DOHH2 (cell line): ENCODE measurements around the gene MYPN.
"Not testable (repeated sequence)": the region's sequence is repeated elsewhere in the genome, so short reads cannot be mapped to it uniquely, and the experiment has no call there.

ENCODE experiments used
- H3F3A ChIP-seq: fragments of 200-600 bp; sonication (generic), shearing (Covaris generic); 2 replicates; pipeline ENCODE4 v1.6.0; 2016; ENCODE audit warnings: antibody characterized with exemption, mild to moderate bottlenecking; ENCODE audit not compliant: control insufficient read depth, insufficient read depth
- H3K27ac ChIP-seq: fragments of 200-600 bp; sonication (generic); 2 replicates; pipeline ENCODE4 v1.5.1; 2014; ENCODE audit warnings: low read depth, mild to moderate bottlenecking, low read length, moderate library complexity
- H3K27me3 ChIP-seq: fragments of 200-600 bp; sonication (generic); 2 replicates; pipeline ENCODE4 v1.6.1; 2014; ENCODE audit warnings: mild to moderate bottlenecking, low read length, mixed read lengths; ENCODE audit not compliant: control insufficient read depth
- H3K36me3 ChIP-seq: fragments of 200-600 bp; sonication (generic); 2 replicates; pipeline ENCODE4 v1.6.1; 2014; ENCODE audit warnings: mild to moderate bottlenecking, low read length, moderate library complexity, mixed read lengths; ENCODE audit not compliant: control insufficient read depth
- H3K4me1 ChIP-seq: fragments of 200-600 bp; sonication (generic); 2 replicates; pipeline ENCODE4 v1.6.1; 2014; ENCODE audit warnings: mild to moderate bottlenecking, low read length, mixed read lengths; ENCODE audit not compliant: control insufficient read depth
- H3K4me2 ChIP-seq: fragments of 200-600 bp; sonication (generic); 2 replicates; pipeline ENCODE4 v1.6.0; 2014; ENCODE audit warnings: mild to moderate bottlenecking, low read length, moderate library complexity
- H3K4me3 ChIP-seq: fragments of 200-600 bp; sonication (generic); 2 replicates; pipeline ENCODE4 v1.5.1; 2014; ENCODE audit warnings: mild to moderate bottlenecking, low read length, mixed read lengths
- H3K79me2 ChIP-seq: fragments of 200-600 bp; sonication (generic); 2 replicates; pipeline ENCODE4 v1.6.1; 2014; ENCODE audit warnings: mild to moderate bottlenecking, low read length, mixed read lengths; ENCODE audit not compliant: control insufficient read depth
- H3K9me2 ChIP-seq: fragments of 200-600 bp; sonication (generic); replicated peaks from 2 replicates; pipeline ENCODE4 v1.6.1; 2014; ENCODE audit warnings: mild to moderate bottlenecking, low read length, mixed read lengths; ENCODE audit not compliant: control insufficient read depth
- H3K9me3 ChIP-seq: fragments of 200-600 bp; sonication (generic); 2 replicates; pipeline ENCODE4 v1.6.1; 2014; ENCODE audit warnings: antibody characterized with exemption, low read length, mixed read lengths; ENCODE audit not compliant: control insufficient read depth, insufficient read depth
- H4K20me1 ChIP-seq: fragments of 200-600 bp; sonication (generic); 2 replicates; pipeline ENCODE4 v1.6.0; 2014; ENCODE audit warnings: low read depth, mild to moderate bottlenecking, antibody characterized with exemption, low read length, moderate library complexity; ENCODE audit not compliant: control insufficient read depth, insufficient read depth
- CTCF ChIP-seq: fragments of 200-600 bp; sonication (generic); IDR thresholded peaks from one replicate; pipeline ENCODE4 v1.5.1; 2014; ENCODE audit warnings: antibody characterized with exemption, mild to moderate bottlenecking, low read depth, low read length; ENCODE audit not compliant: poor library complexity, severe bottlenecking
- EZH2phosphoT487 ChIP-seq: fragments of 200-600 bp; sonication (generic); IDR thresholded peaks from 2 replicates; pipeline ENCODE4 v1.6.1; 2017; ENCODE audit warnings: borderline replicate concordance, mild to moderate bottlenecking, antibody characterized with exemption, low read length, moderate library complexity, mixed read lengths

The MYPN gene

GRCh38 chr10:68075550-68076004 lies 33.7 kb upstream of the MYPN start:
- Histone ChIP-seq H3K4me2 (peak overlapping the region; percentile 63), H3K27ac (peak overlapping the region; percentile 42), H4K20me1 (no peaks in the 10 kb centered on the region), H3K4me1 (peaks cover 25% of the 10 kb centered on the region), H3K9me2 (no peaks in the 10 kb centered on the region), H3K27me3 (no peaks in the 10 kb centered on the region), H3F3A (peaks cover 2% of the 10 kb centered on the region; the same call in 1 of the 2 replicates), H3K79me2 (peaks cover 50% of the 10 kb centered on the region), H3K9me3 (no peaks in the 10 kb centered on the region; the same call in 1 of the 2 replicates), H3K4me3 (peak overlapping the region; percentile 60), H3K36me3 (peaks cover 33% of the 10 kb centered on the region)
- TF ChIP-seq CTCF (no peak), EZH2phosphoT487 (no peak)

DNA sequence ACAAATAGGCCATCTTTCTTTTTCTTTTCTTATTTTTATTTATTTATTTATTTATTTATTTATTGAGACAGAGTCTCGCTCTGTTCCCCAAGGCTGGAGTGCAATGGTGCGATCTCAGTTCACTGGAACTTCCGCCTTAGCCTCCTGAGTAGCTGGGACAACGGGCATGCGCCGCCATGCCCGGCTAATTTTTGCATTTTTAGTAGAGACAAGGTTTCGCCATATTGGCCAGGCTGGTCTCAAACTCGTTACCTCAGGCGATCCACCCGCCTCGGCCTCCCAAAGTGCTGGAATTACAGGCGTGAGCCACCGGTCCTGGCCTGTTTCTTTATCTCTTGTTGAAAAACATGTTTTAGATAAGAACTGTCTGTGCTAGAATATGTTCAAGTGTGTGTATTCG lies 33.2 kb upstream of the MYPN start:
- peaks cover 45% of the 10 kb centered on the region for H3K79me2 ChIP-seq
- not testable (repeated sequence) for H3F3A ChIP-seq, H3K9me2 ChIP-seq, H3K27ac ChIP-seq, H3K9me3 ChIP-seq, H3K4me3 ChIP-seq, H4K20me1 ChIP-seq, H3K27me3 ChIP-seq
- H3K4me1 ChIP-seq: peaks cover 28% of the 10 kb centered on the region
- H3K4me2 ChIP-seq: 0 out of 2 replicates have a peak overlapping the region, but pooled peaks have one; percentile 63
- peaks cover 28% of the 10 kb centered on the region for H3K36me3 ChIP-seq

- no peaks in the 10 kb centered on the region; the same call in 1 of the 2 replicates for H3K9me3 ChIP-seq
- TF ChIP-seq EZH2phosphoT487 (no peak), CTCF (no peak)
Observed at GRCh38 chr10:68077026-68077425, 32.3 kb upstream of the MYPN start.

GRCh38 chr10:68079434-68079833 lies 29.9 kb upstream of the MYPN start:
- peaks cover 11% of the 10 kb centered on the region for H3K79me2 ChIP-seq
- H3K27ac ChIP-seq: no peak overlapping the region
- peaks cover 2% of the 10 kb centered on the region; the same call in 1 of the 2 replicates for H3F3A ChIP-seq
- H3K36me3 ChIP-seq: peaks cover 6% of the 10 kb centered on the region
- peaks cover 18% of the 10 kb centered on the region for H3K4me1 ChIP-seq
- no peaks in the 10 kb centered on the region; the same call in 1 of the 2 replicates for H3K9me3 ChIP-seq
- no peak overlapping the region for H3K4me2 ChIP-seq
- no peaks in the 10 kb centered on the region for H4K20me1 ChIP-seq
- H3K27me3 ChIP-seq: no peaks in the 10 kb centered on the region
- TF ChIP-seq EZH2phosphoT487: no peak
- no peak for TF ChIP-seq CTCF
- H3K9me2 ChIP-seq: no peaks in the 10 kb centered on the region
- H3K4me3 ChIP-seq: no peak overlapping the region

More at GRCh38 chr10:68077026-68077425, 32.3 kb upstream of the MYPN start:
- no peak overlapping the region for H3K4me3 ChIP-seq
- H3F3A ChIP-seq: peaks cover 2% of the 10 kb centered on the region; the same call in 1 of the 2 replicates
- H3K27ac ChIP-seq: no peak overlapping the region
- H3K36me3 ChIP-seq: peaks cover 19% of the 10 kb centered on the region
- H3K9me2 ChIP-seq: no peaks in the 10 kb centered on the region
- peaks cover 35% of the 10 kb centered on the region for H3K79me2 ChIP-seq
- no peaks in the 10 kb centered on the region for H3K27me3 ChIP-seq
- H3K4me1 ChIP-seq: peaks cover 29% of the 10 kb centered on the region
- no peaks in the 10 kb centered on the region for H4K20me1 ChIP-seq
- H3K4me2 ChIP-seq: no peak overlapping the region
